Measurements from ENCODE around the gene MYL6.

The MYL6 gene

GRCh38 chr12:56129942-56130495, 28.1 kb upstream of the MYL6 start:
- peak overlapping the region; percentile 70 for H3K4me3 ChIP-seq (ENCODE audit: low read depth, low read length)
- no peak for DNase-seq (ENCODE audit: low read depth)
- TF ChIP-seq, protein P1, sequence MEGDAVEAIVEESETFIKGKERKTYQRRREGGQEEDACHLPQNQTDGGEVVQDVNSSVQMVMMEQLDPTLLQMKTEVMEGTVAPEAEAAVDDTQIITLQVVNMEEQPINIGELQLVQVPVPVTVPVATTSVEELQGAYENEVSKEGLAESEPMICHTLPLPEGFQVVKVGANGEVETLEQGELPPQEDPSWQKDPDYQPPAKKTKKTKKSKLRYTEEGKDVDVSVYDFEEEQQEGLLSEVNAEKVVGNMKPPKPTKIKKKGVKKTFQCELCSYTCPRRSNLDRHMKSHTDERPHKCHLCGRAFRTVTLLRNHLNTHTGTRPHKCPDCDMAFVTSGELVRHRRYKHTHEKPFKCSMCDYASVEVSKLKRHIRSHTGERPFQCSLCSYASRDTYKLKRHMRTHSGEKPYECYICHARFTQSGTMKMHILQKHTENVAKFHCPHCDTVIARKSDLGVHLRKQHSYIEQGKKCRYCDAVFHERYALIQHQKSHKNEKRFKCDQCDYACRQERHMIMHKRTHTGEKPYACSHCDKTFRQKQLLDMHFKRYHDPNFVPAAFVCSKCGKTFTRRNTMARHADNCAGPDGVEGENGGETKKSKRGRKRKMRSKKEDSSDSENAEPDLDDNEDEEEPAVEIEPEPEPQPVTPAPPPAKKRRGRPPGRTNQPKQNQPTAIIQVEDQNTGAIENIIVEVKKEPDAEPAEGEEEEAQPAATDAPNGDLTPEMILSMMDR (conservative IDR thresholded peaks at IDR 0.05; ENCODE audit: low read depth, low read length): no peak

- H3K4me3 ChIP-seq (ENCODE audit: low read depth, low read length): no peak overlapping the region
- no peak for DNase-seq (ENCODE audit: low read depth)
- TF ChIP-seq, protein P1 (conservative IDR thresholded peaks at IDR 0.05; ENCODE audit: low read depth, low read length): no peak
These were observed 27.3 kb upstream of the MYL6 start for GRCh38 chr12:56130876-56131275.

GRCh38 chr12:56134897-56135296, 23.3 kb upstream of the MYL6 start:
- H3K4me3 ChIP-seq (ENCODE audit: low read depth, low read length): no peak overlapping the region
- TF ChIP-seq, protein P1 (conservative IDR thresholded peaks at IDR 0.05; ENCODE audit: low read depth, low read length): no peak
- no peak for DNase-seq (ENCODE audit: low read depth)

DNA sequence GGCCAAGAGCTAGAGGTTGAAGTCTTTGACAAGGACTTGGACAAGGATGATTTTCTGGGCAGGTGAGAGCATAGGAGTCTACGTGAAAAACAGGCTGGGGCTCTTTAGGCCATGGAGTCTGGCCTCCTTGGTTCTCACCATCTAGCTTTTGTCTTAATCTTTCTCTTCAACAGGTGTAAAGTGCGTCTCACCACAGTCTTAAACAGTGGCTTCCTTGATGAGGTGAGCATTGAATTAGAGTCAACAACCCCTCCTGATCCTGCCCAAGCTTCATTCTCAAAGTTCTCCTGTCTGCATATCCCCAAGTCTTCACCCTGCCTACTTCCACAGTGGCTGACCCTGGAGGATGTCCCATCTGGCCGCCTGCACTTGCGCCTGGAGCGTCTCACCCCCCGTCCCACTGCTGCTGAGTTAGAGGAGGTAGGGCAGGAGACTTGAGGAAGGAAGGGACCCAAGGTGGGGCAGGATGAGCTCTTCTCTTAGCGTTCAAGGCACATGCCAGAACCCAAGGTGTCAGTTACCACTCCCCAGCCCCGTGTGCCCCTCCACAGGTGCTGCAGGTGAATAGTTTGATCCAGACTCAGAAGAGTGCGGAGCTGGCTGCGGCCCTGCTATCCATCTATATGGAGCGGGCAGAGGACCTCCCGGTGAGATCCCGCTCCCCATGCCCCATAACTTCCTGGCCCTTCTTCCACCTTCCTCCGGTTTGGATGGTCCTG, 20.1 kb upstream of the MYL6 start:
- no peak for DNase-seq (ENCODE audit: low read depth)
- H3K4me3 ChIP-seq (ENCODE audit: low read depth, low read length): no peak overlapping the region
- TF ChIP-seq, protein P1 (conservative IDR thresholded peaks at IDR 0.05; ENCODE audit: low read depth, low read length): no peak

DNA sequence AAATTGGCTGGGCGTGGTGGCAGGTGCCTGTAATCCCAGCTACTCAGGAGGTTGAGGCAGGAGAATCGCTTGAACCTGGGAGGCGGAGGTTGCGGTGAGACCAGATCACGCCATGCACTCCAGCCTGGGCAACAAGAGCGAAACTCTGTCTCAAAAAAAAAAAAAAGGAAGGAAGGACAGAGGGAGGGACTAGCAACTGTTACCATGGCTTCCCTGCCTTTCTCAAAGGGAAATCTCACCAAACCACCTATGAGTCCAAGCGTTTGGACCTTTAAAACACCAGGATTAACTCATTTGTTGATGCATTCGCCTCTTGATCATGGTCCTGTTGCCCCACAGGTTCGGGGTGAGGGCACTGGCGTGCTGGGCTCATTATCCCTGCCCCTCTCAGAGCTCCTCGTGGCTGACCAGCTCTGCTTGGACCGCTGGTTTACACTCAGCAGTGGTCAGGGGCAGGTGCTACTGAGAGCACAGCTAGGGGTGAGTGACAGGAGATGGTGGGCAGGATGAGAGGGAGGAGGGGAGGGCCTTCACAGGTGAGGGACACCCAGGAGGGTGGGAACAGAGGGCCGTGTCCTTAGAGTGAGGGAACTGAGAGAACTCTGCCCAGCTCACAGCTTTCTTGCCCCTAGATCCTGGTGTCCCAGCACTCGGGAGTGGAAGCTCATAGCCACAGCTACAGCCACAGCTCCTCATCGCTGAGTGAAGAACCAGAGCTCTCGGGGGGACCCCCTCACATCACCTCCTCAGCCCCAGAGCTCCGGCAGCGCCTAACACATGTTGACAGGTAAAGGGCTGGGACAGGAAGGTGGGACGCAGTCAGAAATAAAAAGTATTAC, 16.0 kb upstream of the MYL6 start:
- DNase-seq (ENCODE audit: low read depth): no peak
- no peak overlapping the region for H3K4me3 ChIP-seq (ENCODE audit: low read depth, low read length)
- TF ChIP-seq, protein P1 (conservative IDR thresholded peaks at IDR 0.05; ENCODE audit: low read depth, low read length): no peak

- H3K4me3 ChIP-seq (ENCODE audit: low read depth, low read length): no peak overlapping the region
- DNase-seq (ENCODE audit: low read depth): no peak
- TF ChIP-seq, protein P1 (conservative IDR thresholded peaks at IDR 0.05; ENCODE audit: low read depth, low read length): no peak
These were observed 14.9 kb upstream of the MYL6 start for GRCh38 chr12:56143217-56143616.

All from choroid plexus epithelial cell (primary cell).